IMR-90 (cell line): Measurements from ENCODE around the gene MYO1C. TPM values are rescaled to one million over a fixed set of nuclear protein-coding genes. Genes with fewer than 3 reads are reported as not detected.

Experiments
- ATAC-seq: fragments of 200-7000 bp; cut with Tn5 transposase; 2 replicates; pipeline ENCODE4 v1.9.1; 2020; ENCODE audit warnings: low read depth, mild to moderate bottlenecking, moderate library complexity
- BruUV-seq: library from RNA; stranded (reverse); fragments of 400-500 nt; replicated peaks from 2 replicates; lab custom pipeline; 2021; lab: Mats Ljungman, UMichigan
- CTCF ChIA-PET: fragments of 300-600 bp; formaldehyde crosslinking; extraction: SDS; loops from one replicate; lab custom pipeline; 2021; ENCODE audit warnings: antibody characterized with exemption; lab: Yijun Ruan, JAX
- POLR2A ChIA-PET: fragments of 300-600 bp; sonication (Branson Sonifier 250); formaldehyde crosslinking; loops from one replicate; lab custom pipeline; 2022; ENCODE audit warnings: antibody characterized with exemption; ENCODE audit not compliant: unreplicated experiment; lab: Charles Lee
- DNase-seq: peaks from one replicate; pipeline ENCODE4 v3.0.0; 2013
- H2AFZ ChIP-seq: replicated peaks from 2 replicates; pipeline ENCODE3; 2013; ENCODE audit warnings: low read length, mild to moderate bottlenecking; ENCODE audit not compliant: poor library complexity
- H2AK5ac ChIP-seq: 2 replicates; pipeline ENCODE4 v1.6.1; 2013; ENCODE audit warnings: low read depth, low read length, inconsistent platforms
- H2AK9ac ChIP-seq: replicated peaks from 2 replicates; pipeline ENCODE3; 2013; ENCODE audit warnings: mild to moderate bottlenecking, low read depth, low read length, moderate library complexity; ENCODE audit not compliant: poor library complexity
- H2BK120ac ChIP-seq: 2 replicates; pipeline ENCODE4 v1.6.1; 2013; ENCODE audit warnings: low read depth, low read length, inconsistent platforms
- H2BK15ac ChIP-seq: 3 replicates; pipeline ENCODE4 v1.6.1; 2013; ENCODE audit warnings: low read depth, low read length, inconsistent platforms
- H2BK20ac ChIP-seq: 2 replicates; pipeline ENCODE4 v1.6.1; 2013; ENCODE audit warnings: low read depth, mild to moderate bottlenecking, inconsistent platforms, low read length, moderate library complexity
- H2BK5ac ChIP-seq: 2 replicates; pipeline ENCODE4 v1.6.1; 2013; ENCODE audit warnings: mild to moderate bottlenecking, low read depth, low read length, inconsistent platforms; ENCODE audit not compliant: poor library complexity, severe bottlenecking
- H3K14ac ChIP-seq: replicated peaks from 2 replicates; pipeline ENCODE4 v1.6.1; 2013; ENCODE audit warnings: low read depth, low read length, inconsistent platforms
- H3K18ac ChIP-seq: 2 replicates; pipeline ENCODE4 v1.6.1; 2013; ENCODE audit warnings: low read depth, low read length, control low read depth
- H3K23ac ChIP-seq: 2 replicates; pipeline ENCODE4 v1.6.1; 2013; ENCODE audit warnings: low read depth, low read length, inconsistent platforms
- H3K27ac ChIP-seq: 2 replicates; pipeline ENCODE4 v1.5.1; 2013; ENCODE audit warnings: mild to moderate bottlenecking, control low read depth, low read length; ENCODE audit not compliant: insufficient read depth
- H3K27me3 ChIP-seq: 2 replicates; pipeline ENCODE4 v1.6.1; 2013; ENCODE audit warnings: low read length; ENCODE audit not compliant: control insufficient read depth, insufficient read depth
- H3K36me3 ChIP-seq: 2 replicates; pipeline ENCODE4 v1.6.1; 2013; ENCODE audit warnings: low read length, mixed read lengths; ENCODE audit not compliant: control insufficient read depth, insufficient read depth
- H3K4ac ChIP-seq: 2 replicates; pipeline ENCODE4 v1.6.1; 2013; ENCODE audit warnings: low read depth, low read length, inconsistent platforms
- H3K4me1 ChIP-seq: 2 replicates; pipeline ENCODE4 v1.6.1; 2013; ENCODE audit warnings: low read length, mixed read lengths; ENCODE audit not compliant: control insufficient read depth, insufficient read depth
- H3K4me2 ChIP-seq: 2 replicates; pipeline ENCODE4 v1.6.1; 2013; ENCODE audit warnings: low read depth, mild to moderate bottlenecking, control low read depth, low read length, moderate library complexity
- H3K4me3 ChIP-seq: 2 replicates; pipeline ENCODE4 v1.5.1; 2013; ENCODE audit warnings: low read depth, mild to moderate bottlenecking, control low read depth, low read length, moderate library complexity; ENCODE audit not compliant: insufficient read depth
- H3K56ac ChIP-seq: 2 replicates; pipeline ENCODE4 v1.6.1; 2013; ENCODE audit warnings: low read length, inconsistent platforms; ENCODE audit not compliant: insufficient read depth; ENCODE audit errors: extremely low read depth
- H3K79me1 ChIP-seq, 2 experiments: 2 replicates each; pipeline ENCODE4 v1.6.1; 2013; ENCODE audit warnings: low read length in 2 of 2, inconsistent platforms in 1 of 2, low read depth in 1 of 2
- H3K9ac ChIP-seq: 2 replicates; pipeline ENCODE4 v1.6.1; 2013; ENCODE audit warnings: low read depth, low read length, control low read depth
- H3K9me1 ChIP-seq: 2 replicates; pipeline ENCODE4 v1.6.1; 2013; ENCODE audit warnings: low read length, inconsistent platforms; ENCODE audit not compliant: insufficient read depth
- H3K9me3 ChIP-seq: 2 replicates; pipeline ENCODE4 v1.6.1; 2013; ENCODE audit warnings: low read length; ENCODE audit not compliant: control insufficient read depth, insufficient read depth
- H4K20me1 ChIP-seq: 2 replicates; pipeline ENCODE4 v1.6.1; 2013; ENCODE audit warnings: low read length, inconsistent platforms; ENCODE audit not compliant: insufficient read depth
- H4K5ac ChIP-seq: 2 replicates; pipeline ENCODE4 v1.6.1; 2013; ENCODE audit warnings: mild to moderate bottlenecking, low read depth, low read length, control low read depth
- H4K8ac ChIP-seq, 2 experiments: 2 replicates each; pipeline ENCODE4 v1.6.1; 2013; ENCODE audit warnings: low read depth in 2 of 2, low read length in 2 of 2, control low read depth in 1 of 2, inconsistent platforms in 1 of 2
- H4K91ac ChIP-seq: 2 replicates; pipeline ENCODE4 v1.6.1; 2013; ENCODE audit warnings: low read depth, low read length, inconsistent platforms; ENCODE audit not compliant: insufficient read depth
- CEBPB ChIP-seq: IDR thresholded peaks from 2 replicates; pipeline ENCODE4 v1.6.1; 2012; ENCODE audit warnings: low read depth, low read length, improper control_type of control experiment
- CHD1 ChIP-seq: IDR thresholded peaks from 2 replicates; pipeline ENCODE4 v1.6.1; 2012; ENCODE audit warnings: low read depth, low read length, improper control_type of control experiment
- CTCF ChIP-seq: conservative IDR thresholded peaks from 2 replicates; pipeline ENCODE4 v1.5.1; 2012; ENCODE audit warnings: mild to moderate bottlenecking, low read depth, low read length, improper control_type of control experiment
- ELK1 ChIP-seq: fragments of 150-350 bp; IDR thresholded peaks from 2 replicates; pipeline ENCODE4 v1.6.1; 2016; ENCODE audit warnings: low read depth, mild to moderate bottlenecking, low read length, moderate library complexity, borderline replicate concordance
- MAFK ChIP-seq: IDR thresholded peaks from 2 replicates; pipeline ENCODE4 v1.6.1; 2012; ENCODE audit warnings: low read depth, low read length, improper control_type of control experiment
- MXI1 ChIP-seq: IDR thresholded peaks from 2 replicates; pipeline ENCODE4 v1.6.1; 2012; ENCODE audit warnings: low read depth, mild to moderate bottlenecking, low read length, moderate library complexity, borderline replicate concordance
- NFE2L2 ChIP-seq: fragments of 150-350 bp; IDR thresholded peaks from 2 replicates; pipeline ENCODE4 v1.6.1; 2016; ENCODE audit warnings: low read depth, mild to moderate bottlenecking, low read length
- RAD21 ChIP-seq: IDR thresholded peaks from 2 replicates; pipeline ENCODE4 v1.6.1; 2012; ENCODE audit warnings: low read length, improper control_type of control experiment
- RCOR1 ChIP-seq: IDR thresholded peaks from 2 replicates; pipeline ENCODE4 v1.6.1; 2012; ENCODE audit warnings: mild to moderate bottlenecking, low read length, improper control_type of control experiment; ENCODE audit not compliant: insufficient replicate concordance
- RFX5 ChIP-seq: IDR thresholded peaks from 2 replicates; pipeline ENCODE4 v1.8.0; 2012; ENCODE audit warnings: low read depth, mild to moderate bottlenecking, low read length, moderate library complexity
- SMC3 ChIP-seq: fragments of 150-350 bp; IDR thresholded peaks from 2 replicates; pipeline ENCODE4 v1.6.1; 2016; ENCODE audit warnings: low read depth, mild to moderate bottlenecking, antibody characterized with exemption, low read length, moderate library complexity
- WGBS, 2 experiments: methylation state at CpG; one replicate each; pipeline versions ENCODE4 v1.1.5 to v1.1.7; 2013; ENCODE audit warnings: missing lambda C conversion rate in 2 of 2; ENCODE audit not compliant: insufficient read length in 1 of 2; ENCODE audit errors: extremely low coverage in 2 of 2; 5-methylcytosine and 5-hydroxymethylcytosine counted together
- dilution Hi-C: fragments of 300-500 bp; cut with HindIII; formaldehyde crosslinking; loops from one replicate; pipeline ENCODE4 v1.14.3; 2018; ENCODE audit warnings: low sequenced_read_pairs; ENCODE audit not compliant: unreplicated experiment
- in situ Hi-C: fragments of 300-500 bp; cut with MboI; formaldehyde crosslinking; loops from 3 replicates; pipeline ENCODE4 v1.14.3; 2019; ENCODE audit warnings: low sequenced_read_pairs, inconsistent platforms, mixed read lengths
- intact Hi-C: fragments of 100-400 bp; cut with micrococcal nuclease; formaldehyde crosslinking; loops from 2 replicates; pipeline ENCODE4 v1.10.0; 2022
- polyA plus RNA-seq, 3 experiments: library from polyadenylated mRNA; depleted of rRNA; stranded (reverse); fragments of >200 nt; gene quantifications; 2 replicates each; pipeline ENCODE4 v1.2.3, GENCODE V29; 2012; ENCODE audit warnings: low replicate concordance in 1 of 3
- total RNA-seq: library from RNA; depleted of rRNA; stranded (reverse); fragments of >200 nt; gene quantifications from 2 replicates; pipeline ENCODE4 v1.2.3, GENCODE V29; 2012
- TF ChIP-seq, protein P1 (sequence below): fragments of 150-350 bp; IDR thresholded peaks from 2 replicates; pipeline ENCODE4 v1.6.1; 2017; ENCODE audit warnings: mild to moderate bottlenecking, antibody characterized with exemption, low read length, low read depth

Gene MYO1C
- total and polyA plus RNA-seq, 2 of the 4 experiments (the other 2 are of a cell fraction) = 162 to 196 TPM

DNA sequence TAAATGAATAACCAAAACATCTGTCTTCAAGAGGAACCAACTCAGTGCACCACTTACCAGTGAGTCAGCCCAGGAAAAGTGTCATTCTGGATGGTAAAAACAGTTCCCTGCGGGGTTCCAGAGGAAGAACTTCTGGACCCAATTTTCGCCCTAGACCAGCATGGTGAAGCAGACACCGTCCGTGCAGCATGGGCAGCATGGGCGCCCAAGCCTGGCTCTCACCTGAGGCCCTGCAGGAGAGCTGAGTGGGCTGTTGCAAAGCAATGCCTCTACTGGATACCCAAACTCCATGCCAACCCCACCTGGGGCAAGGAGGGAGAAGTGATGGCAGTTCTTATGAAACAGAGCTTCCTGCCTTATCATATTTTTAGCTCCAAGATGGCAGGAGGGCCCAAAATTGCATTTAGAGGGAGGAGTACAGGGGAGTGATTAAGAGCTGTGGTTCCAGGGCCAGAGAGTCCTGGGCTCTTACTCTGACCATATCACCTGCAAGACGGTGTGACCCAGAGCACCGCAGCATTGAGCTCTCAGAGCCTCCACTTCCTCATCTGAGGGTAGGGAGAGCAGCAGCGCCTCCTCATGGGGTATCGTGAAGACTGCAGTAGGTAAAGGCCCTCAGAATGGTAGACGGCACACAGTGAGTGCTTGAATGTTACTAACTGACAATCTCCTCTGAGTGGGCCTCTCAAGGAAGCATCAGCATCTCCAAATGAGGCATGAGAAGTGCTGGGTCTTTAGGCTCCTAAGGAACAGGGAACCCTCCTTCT is 40.5 kb upstream of the MYO1C start:
- Histone ChIP-seq H4K20me1 (no peaks in the 10 kb centered on the region; the same call in none of the 2 replicates), H3K4me3 (no peak overlapping the region), H2BK120ac (no peak overlapping the region), H4K91ac (no peak overlapping the region), H3K23ac (no peak overlapping the region), H3K9me3 (no peaks in the 10 kb centered on the region), H3K4me1 (peaks cover 2% of the 10 kb centered on the region; the same call in 1 of the 2 replicates), H3K4me2 (no peak overlapping the region), H2AFZ (no peak overlapping the region), H3K79me1 (no peaks in the 10 kb centered on the region; a peak in 3 of 4 replicates), H4K8ac (no peak overlapping the region), H3K18ac (no peak overlapping the region), H3K27ac (no peak overlapping the region), H3K14ac (no peak overlapping the region), H3K27me3 (no peaks in the 10 kb centered on the region), H3K56ac (no peak overlapping the region), H2BK5ac (no peak overlapping the region), H4K5ac (no peak overlapping the region), H2BK20ac (no peak overlapping the region), H3K9me1 (no peaks in the 10 kb centered on the region; the same call in 1 of the 2 replicates), H3K36me3 (peaks cover 50% of the 10 kb centered on the region), H2AK5ac (no peak overlapping the region), H2BK15ac (no peak overlapping the region), H3K9ac (no peak overlapping the region), H3K4ac (no peak overlapping the region), H2AK9ac (no peak overlapping the region)
- dilution Hi-C loops = no loop called here
- 80% methylated on average over 1 of the region's 10 CpGs; no CpG with 5 or more reads in 1 of the 2 experiments for WGBS, 2 experiments
- ChIA-PET CTCF (no interaction called here), POLR2A (no interaction called here)
- DNase-seq (no peak), ATAC-seq (no peak)
- BruUV-seq = no TSS peak
- in situ Hi-C loops = no loop called here
- intact Hi-C loops = no loop called here
- TF ChIP-seq MAFK (no peak), SMC3 (no peak), CTCF (peak; percentile 24; the same call in 1 of the 2 replicates), ELK1 (no peak), RFX5 (no peak), CHD1 (no peak), MXI1 (no peak), CEBPB (no peak), RCOR1 (no peak), NFE2L2 (no peak), RAD21 (peak; percentile 41)
- TF ChIP-seq, protein P1, sequence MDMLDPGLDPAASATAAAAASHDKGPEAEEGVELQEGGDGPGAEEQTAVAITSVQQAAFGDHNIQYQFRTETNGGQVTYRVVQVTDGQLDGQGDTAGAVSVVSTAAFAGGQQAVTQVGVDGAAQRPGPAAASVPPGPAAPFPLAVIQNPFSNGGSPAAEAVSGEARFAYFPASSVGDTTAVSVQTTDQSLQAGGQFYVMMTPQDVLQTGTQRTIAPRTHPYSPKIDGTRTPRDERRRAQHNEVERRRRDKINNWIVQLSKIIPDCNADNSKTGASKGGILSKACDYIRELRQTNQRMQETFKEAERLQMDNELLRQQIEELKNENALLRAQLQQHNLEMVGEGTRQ = no peak
